ENCODE measurements around the gene SLC39A11.

DNA sequence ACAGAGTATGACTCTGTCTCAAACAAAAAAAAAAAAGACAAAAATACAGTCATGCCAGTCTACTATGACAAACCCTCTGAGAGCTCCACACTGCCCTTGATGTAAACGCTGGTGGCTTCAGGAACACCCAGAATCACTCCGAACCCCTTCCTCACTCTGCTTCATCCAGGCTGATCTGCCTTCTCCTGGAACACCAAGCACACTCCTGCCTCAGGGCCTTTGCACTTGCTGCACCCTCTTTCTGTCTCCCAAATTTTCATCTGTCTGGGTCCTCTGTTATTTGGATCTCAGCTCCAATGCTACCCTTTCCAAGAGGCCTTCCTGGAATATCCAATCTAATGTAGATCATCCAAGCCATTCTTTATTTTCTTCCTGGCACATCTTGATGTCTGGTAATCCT is 7.9 kb upstream of the SLC39A11 start:
- TF ChIP-seq, protein P1, sequence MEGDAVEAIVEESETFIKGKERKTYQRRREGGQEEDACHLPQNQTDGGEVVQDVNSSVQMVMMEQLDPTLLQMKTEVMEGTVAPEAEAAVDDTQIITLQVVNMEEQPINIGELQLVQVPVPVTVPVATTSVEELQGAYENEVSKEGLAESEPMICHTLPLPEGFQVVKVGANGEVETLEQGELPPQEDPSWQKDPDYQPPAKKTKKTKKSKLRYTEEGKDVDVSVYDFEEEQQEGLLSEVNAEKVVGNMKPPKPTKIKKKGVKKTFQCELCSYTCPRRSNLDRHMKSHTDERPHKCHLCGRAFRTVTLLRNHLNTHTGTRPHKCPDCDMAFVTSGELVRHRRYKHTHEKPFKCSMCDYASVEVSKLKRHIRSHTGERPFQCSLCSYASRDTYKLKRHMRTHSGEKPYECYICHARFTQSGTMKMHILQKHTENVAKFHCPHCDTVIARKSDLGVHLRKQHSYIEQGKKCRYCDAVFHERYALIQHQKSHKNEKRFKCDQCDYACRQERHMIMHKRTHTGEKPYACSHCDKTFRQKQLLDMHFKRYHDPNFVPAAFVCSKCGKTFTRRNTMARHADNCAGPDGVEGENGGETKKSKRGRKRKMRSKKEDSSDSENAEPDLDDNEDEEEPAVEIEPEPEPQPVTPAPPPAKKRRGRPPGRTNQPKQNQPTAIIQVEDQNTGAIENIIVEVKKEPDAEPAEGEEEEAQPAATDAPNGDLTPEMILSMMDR (IDR thresholded peaks at IDR 0.05; ENCODE audit: low read length), result no peak
- no peak for TF ChIP-seq EZH2phosphoT487 (IDR thresholded peaks at IDR 0.05; ENCODE audit: low read length)

Measured in MM.1S (cell line).